Activated T-cell treated with anti-CD3 and anti-CD28 coated beads, Interleukin-2, amount 50 U/mL, for 1 hour (primary cell): ENCODE results near the gene BCL2.

ENCODE experiments used
- DNase-seq: peaks from one replicate; pipeline ENCODE4 v3.0.0-alpha.2; 2020

Gene BCL2

GRCh38 chr18:63284827-63285733 is 34.5 kb downstream of the BCL2 start:
- no peak for DNase-seq

GRCh38 chr18:63284173-63284799 is 35.3 kb downstream of the BCL2 start:
- no peak for DNase-seq

DNA sequence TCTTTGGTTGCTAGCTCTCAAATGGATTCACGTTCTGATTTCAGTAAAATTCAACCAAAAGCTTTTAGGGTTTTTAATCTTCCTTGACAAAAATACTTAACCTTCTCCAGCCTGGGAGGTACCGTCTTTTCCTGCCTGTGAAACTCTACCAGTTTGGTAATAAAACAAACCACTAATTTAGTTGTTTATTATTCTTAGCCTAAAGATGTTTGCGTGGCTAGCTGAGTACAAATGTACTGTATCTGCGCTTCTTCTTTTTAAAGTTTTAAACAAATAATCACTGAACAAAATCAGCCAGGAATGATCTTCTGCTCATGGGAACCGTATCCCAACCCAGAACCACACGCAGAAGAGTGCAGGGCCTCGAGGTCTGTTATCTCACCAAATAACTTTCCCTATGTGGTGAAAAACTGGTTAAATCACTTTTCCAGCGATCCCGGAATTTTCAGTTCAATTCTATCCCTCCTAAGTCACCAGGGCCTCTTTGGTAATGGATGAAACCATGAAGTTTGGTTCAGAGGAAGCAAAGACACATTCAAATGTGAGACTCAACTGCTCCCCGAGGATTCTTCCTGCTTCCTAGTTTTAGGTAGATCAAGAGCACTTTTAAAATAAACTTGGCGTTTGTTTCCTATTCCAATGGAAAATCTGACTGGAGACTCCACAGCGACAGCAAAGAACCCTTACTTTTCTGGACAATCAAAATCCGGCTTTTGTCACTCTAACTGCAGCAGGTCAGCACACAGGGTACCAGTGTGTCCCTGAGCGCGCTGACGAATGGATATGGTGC is 36.1 kb downstream of the BCL2 start:
- no peak for DNase-seq

DNA sequence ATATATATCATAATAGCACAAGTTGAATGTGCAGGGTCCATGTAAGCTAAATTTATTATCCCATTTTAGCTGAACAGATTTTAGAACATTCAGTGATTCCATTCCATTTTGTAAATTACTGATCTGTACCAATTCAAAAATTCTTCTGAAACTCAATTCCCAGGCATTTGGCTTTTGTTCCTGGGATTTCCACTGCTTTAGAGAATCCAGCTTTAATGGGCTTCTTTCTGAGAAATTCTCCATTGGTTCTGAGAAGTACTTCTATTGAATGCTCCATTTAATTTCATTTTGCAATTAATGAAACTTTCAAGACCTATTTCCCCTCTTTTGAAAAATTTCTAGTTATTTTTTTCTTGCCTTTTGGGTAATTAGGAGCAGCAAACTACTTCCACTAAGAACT is 36.8 kb downstream of the BCL2 start:
- DNase-seq = no peak

GRCh38 chr18:63273222-63273927 is 46.2 kb downstream of the BCL2 start:
- DNase-seq = no peak

DNA sequence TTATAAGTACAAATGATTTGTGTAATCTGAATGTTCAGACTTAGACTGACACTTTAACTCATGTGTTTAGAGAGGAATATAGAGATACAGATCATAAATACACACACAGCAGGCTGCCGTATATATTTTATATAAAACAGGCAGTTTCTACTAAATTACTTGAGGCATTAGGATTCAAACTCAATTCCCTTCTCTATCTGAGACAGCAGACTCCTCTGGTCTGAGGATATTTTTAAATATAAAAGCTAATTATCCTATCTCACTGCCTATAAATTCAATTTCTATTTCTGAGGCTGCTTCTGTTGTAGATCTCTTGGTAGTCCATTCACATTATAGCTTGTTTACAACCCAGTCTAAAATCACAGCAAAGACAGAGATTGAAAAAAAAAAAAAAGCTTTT is 46.9 kb downstream of the BCL2 start:
- no peak for DNase-seq

DNA sequence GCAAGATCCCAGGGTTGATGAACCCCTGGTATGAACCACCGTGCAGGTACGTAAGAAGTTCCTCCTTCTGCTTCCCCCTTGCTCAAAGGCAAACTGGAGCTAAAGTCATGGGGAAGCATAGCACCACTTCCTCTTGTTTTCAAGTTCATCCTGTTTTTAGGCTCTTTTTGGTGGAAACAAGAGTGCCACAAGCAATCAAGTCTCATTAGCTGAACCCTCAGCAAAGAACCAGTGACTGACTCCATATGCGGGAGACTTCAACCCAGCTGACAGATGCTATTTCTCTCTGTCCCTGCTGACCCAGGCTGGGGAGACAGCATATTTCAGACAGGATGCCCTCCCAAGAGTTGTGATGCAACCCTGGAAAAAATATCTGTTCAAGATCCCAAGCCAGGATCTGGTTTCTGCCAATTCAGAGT is 47.7 kb downstream of the BCL2 start:
- DNase-seq = no peak

DNA sequence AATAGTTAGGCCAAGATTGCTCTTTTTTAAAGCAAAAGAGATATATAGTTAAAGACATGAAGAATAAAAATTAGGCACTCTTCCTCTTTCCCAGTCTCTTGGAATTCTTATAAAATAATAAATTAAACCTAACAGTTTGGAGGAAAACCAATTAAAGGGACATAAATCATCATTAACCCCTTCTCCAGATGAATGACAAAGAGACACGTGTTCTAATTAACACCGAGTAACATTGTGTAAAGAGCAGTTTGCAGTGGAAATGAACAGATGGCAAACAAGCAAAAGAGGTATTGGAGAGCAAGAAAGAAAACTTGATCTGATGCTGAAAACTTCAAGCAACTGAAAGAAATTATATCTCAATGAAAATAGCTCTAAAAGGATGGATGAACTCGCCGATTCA is 48.4 kb downstream of the BCL2 start:
- no peak for DNase-seq

DNA sequence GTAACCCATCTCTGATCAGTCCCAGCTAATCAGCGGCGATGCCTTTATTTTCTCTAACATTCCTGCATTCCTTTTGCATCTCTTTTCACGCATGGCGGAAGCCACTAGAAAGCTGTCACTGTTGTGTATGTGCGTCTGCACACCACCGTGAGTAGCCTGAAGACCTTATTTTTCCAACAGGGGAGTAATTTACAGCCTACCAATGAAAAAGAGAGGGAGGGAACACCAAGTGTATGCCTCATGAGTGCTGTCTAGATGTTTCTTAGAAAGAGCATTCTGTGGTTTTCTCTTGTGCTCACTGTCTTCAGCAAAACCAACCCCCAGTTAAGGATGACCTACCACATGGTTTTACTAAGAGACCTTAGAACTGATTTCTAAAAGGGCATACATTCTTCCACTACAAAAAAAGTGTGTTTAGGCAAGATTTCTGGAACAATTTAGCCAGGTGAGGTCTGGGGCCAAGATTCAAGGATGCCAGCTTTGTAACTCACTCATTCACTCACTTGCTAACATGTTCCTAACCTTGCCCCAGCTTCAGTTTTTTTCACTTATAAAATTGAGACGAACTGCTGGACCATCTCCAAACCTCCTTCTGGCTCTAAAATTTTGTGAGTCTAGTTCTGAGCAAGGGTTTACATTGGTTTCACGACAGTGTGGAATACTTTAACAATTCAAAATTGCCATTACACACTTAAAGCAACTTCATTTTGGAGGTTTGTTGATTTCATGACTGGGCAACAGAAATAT is 51.4 kb downstream of the BCL2 start:
- DNase-seq = no peak

GRCh38 chr18:63266888-63267790 is 52.4 kb downstream of the BCL2 start:
- DNase-seq = no peak

DNA sequence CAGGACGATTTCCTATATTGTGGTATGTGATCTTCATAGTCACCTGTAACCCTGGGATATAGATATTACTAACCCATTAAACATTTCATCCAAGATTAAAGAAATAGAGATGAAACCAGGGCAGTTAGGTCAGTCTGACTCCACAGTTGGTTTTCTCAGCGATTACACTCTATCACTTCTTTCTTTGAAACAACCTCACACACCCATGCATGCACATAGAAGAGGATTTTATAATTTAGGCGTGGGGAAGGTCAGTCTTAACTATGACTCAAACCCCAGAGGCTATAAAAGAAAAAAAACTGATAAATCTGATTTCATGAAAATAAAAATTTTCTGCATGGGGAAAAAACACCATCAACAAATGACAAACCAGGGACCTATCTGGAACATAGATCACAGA is 54.2 kb downstream of the BCL2 start:
- no peak for DNase-seq

- no peak for DNase-seq
Observed at GRCh38 chr18:63264871-63265270, 54.7 kb downstream of the BCL2 start.

DNA sequence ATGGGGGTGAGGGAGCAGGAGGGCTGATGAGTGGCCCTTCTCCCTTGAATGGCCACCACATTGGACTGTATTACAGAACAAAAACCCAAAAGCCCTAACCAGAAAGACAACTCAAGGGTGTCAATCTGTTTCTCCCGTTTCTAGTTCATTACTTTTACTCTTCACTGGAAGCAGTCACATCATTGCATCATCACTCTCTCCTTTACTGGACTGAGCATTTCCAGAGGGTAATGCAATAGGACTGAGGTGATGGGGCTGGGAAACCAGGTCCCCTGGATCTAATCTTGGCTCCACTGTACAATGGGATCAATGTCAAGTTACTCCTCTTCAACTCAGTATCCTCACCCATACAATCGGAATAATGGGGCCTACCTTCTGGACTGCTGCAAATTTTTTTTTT is 56.1 kb downstream of the BCL2 start:
- no peak for DNase-seq

- DNase-seq = no peak
Observed at GRCh38 chr18:63262369-63263335, 56.9 kb downstream of the BCL2 start.

- DNase-seq = no peak
Observed at GRCh38 chr18:63261029-63261428, 58.5 kb downstream of the BCL2 start.

- no peak for DNase-seq
Observed at GRCh38 chr18:63260380-63260754, 59.2 kb downstream of the BCL2 start.

GRCh38 chr18:63259567-63260379 is 59.8 kb downstream of the BCL2 start:
- DNase-seq = no peak

GRCh38 chr18:63258749-63259566 is 60.6 kb downstream of the BCL2 start:
- DNase-seq = no peak
